ENCODE results near the gene CYGB. TPM values are rescaled to one million over a fixed set of nuclear protein-coding genes. Genes with fewer than 3 reads are reported as not detected.
"Not testable (repeated sequence)": the region's sequence is repeated elsewhere in the genome, so short reads cannot be mapped to it uniquely, and the experiment has no call there.

Gene CYGB
- total RNA-seq, 1 donor from 2014 or later: 10.0 TPM

- DNase-seq (ENCODE audit: extremely low spot score, unreplicated experiment): no peak
- peaks cover 33% of the 10 kb centered on the region for H3K27me3 Mint-ChIP-seq
- no peak overlapping the region for H3K4me3 Mint-ChIP-seq
- H3K4me1 Mint-ChIP-seq (ENCODE audit: unreplicated experiment): peaks cover 15% of the 10 kb centered on the region
- H3K36me3 Mint-ChIP-seq: no peaks in the 10 kb centered on the region
- H3K27ac Mint-ChIP-seq: no peak overlapping the region
- TF ChIP-seq CTCF (conservative IDR thresholded peaks at IDR 0.05): no peak
- H3K9me3 Mint-ChIP-seq: no peaks in the 10 kb centered on the region
These were observed 16.2 kb downstream of the CYGB start for GRCh38 chr17:76521262-76521661.

GRCh38 chr17:76519048-76519966, 18.2 kb downstream of the CYGB start:
- Mint-ChIP-seq H3K27me3 (peaks cover 26% of the 10 kb centered on the region), H3K4me1 (ENCODE audit: unreplicated experiment) (peaks cover 5% of the 10 kb centered on the region), H3K9me3 (no peaks in the 10 kb centered on the region), H3K27ac (no peak overlapping the region), H3K36me3 (no peaks in the 10 kb centered on the region), H3K4me3 (no peak overlapping the region)
- TF ChIP-seq CTCF (conservative IDR thresholded peaks at IDR 0.05): no peak
- no peak for DNase-seq (ENCODE audit: extremely low spot score, unreplicated experiment)

DNA sequence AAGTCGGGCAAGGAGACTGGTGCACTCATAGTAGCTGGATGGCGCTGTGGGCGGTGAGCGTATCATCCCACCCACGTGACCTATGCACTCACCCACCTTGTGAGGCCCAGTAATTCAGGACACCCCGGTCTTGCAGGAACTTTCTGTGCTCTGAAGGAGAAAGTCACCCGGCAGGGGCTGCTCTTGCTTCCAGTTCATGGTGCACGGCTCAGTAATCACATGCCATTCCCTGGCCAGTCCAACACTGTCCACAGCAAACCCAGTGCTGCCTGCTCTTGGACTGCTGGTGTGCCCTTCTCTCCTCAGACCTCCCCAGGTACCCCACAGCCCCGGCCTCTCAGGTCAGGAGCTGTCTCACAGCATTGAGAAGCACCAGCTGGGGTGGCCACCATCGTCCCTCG, 19.9 kb downstream of the CYGB start:
- no peaks in the 10 kb centered on the region for H3K36me3 Mint-ChIP-seq
- TF ChIP-seq CTCF (conservative IDR thresholded peaks at IDR 0.05): no peak
- no peaks in the 10 kb centered on the region for H3K4me1 Mint-ChIP-seq (ENCODE audit: unreplicated experiment)
- H3K9me3 Mint-ChIP-seq: no peaks in the 10 kb centered on the region
- H3K27me3 Mint-ChIP-seq: peaks cover 21% of the 10 kb centered on the region
- DNase-seq (ENCODE audit: extremely low spot score, unreplicated experiment): no peak
- no peak overlapping the region for H3K4me3 Mint-ChIP-seq
- H3K27ac Mint-ChIP-seq: no peak overlapping the region

- H3K9me3 Mint-ChIP-seq: no peaks in the 10 kb centered on the region
- TF ChIP-seq CTCF (conservative IDR thresholded peaks at IDR 0.05): no peak
- H3K36me3 Mint-ChIP-seq: no peaks in the 10 kb centered on the region
- no peak overlapping the region for H3K4me3 Mint-ChIP-seq
- H3K27me3 Mint-ChIP-seq: peaks cover 10% of the 10 kb centered on the region
- H3K27ac Mint-ChIP-seq: no peak overlapping the region
- no peak for DNase-seq (ENCODE audit: extremely low spot score, unreplicated experiment)
- H3K4me1 Mint-ChIP-seq (ENCODE audit: unreplicated experiment): no peaks in the 10 kb centered on the region
These were observed 22.1 kb downstream of the CYGB start for GRCh38 chr17:76515274-76515949.

GRCh38 chr17:76514355-76514754, 23.2 kb downstream of the CYGB start:
- H3K27ac Mint-ChIP-seq; H3K4me1 Mint-ChIP-seq (ENCODE audit: unreplicated experiment); DNase-seq (ENCODE audit: extremely low spot score, unreplicated experiment); H3K9me3 Mint-ChIP-seq; H3K36me3 Mint-ChIP-seq; H3K27me3 Mint-ChIP-seq; H3K4me3 Mint-ChIP-seq: not testable (repeated sequence)

DNA sequence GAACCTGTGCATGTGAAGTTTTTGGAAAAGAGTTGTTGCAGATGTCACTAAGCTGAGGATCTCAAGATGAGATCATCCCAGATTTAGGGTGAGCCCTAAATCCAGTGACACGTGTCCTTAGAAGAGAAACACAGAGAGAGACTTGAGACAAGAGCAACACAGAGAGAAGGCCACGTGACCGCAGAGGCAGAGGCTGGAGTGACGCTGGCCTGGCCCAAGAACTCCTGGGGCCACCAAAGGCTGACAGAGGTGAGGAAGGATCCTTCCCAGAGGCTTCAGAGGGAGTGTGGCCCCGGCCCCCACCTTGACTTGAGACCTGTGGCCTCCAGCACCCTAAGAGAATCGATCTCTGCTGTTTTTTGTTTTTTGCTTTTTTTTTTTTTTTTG, 24.2 kb downstream of the CYGB start:
- no peak for DNase-seq (ENCODE audit: extremely low spot score, unreplicated experiment)
- Mint-ChIP-seq H3K36me3 (no peaks in the 10 kb centered on the region), H3K27ac (no peak overlapping the region), H3K4me1 (ENCODE audit: unreplicated experiment) (no peaks in the 10 kb centered on the region), H3K4me3 (no peak overlapping the region), H3K27me3 (peaks cover 4% of the 10 kb centered on the region), H3K9me3 (no peaks in the 10 kb centered on the region)
- no peak for TF ChIP-seq CTCF (conservative IDR thresholded peaks at IDR 0.05)

Measured in type B pancreatic cell (in vitro differentiated cells).